GM10847 (cell line): ENCODE data around the gene LRRC4C.

Experiments used
- POLR2A ChIP-seq: IDR thresholded peaks from 2 replicates; pipeline ENCODE4 v1.6.1; 2011; ENCODE audit not compliant: insufficient read length; ENCODE audit errors: extremely low read depth

Gene LRRC4C

DNA sequence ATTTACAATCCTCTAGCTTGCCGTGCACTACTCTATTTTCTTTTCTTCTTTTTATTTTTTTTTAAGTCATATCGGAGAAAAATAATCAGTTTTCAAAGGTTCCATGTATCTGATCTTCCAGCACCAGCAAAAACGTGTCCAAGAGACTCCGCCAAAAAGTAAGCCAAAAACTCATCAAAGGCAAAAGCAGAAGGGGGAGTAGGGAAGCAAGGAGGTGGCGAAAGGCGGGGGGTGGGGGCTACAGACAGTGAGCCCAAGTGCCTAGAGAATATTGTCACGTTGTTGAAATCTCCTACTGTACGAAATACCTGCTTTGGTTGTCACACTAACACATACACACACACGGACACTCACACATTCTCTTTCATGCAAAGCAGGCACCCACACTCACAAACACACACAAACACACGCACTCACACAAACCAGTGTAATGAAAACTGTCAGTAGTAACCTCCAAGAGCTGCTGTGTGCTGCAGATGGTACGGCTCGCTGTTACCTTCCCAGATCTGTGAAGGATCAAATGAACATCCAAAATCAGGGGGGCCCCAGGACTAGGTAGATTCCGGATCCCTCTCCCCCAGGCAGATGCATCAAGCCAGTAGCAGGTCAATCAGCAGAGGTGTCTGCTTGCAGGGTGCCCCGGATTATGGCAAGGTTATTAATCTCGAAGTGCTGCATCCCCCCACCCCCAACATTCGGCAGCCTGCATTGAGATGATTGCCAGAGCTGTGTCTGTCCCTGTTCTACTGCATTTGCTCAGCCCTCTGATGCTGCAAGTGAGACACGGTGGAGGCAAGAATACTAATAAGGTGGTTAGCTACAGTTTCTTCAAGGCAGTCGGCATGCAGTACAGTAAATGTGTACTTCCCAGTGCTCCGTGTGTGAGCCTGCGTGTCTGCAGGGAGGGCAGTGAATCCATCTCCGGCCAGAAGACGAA, at the start of gene LRRC4C:
LRRC4C (minus strand) TSS at position 188 of the 937 bp plus-strand sequence.
- no peak for TF ChIP-seq POLR2A

DNA sequence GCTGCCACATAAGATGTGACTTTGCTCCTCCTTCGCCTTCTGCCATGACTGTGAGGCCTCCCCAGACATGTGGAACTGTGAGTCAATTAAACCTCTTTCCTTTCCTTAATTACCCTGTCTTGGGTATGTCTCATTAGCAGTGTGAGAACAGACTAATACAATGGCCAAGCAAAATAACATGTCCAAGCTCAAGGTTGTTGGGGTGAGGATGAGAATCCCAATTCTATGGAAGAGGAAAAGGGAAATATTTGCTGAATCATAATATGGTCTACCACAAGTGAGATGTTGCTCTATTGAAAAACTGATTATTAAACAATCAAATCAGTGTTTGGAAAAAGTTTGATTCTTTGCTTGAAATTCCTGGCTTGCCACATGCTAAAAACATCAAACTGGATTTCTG, 48.7 kb upstream of the LRRC4C start:
- no peak for TF ChIP-seq POLR2A

DNA sequence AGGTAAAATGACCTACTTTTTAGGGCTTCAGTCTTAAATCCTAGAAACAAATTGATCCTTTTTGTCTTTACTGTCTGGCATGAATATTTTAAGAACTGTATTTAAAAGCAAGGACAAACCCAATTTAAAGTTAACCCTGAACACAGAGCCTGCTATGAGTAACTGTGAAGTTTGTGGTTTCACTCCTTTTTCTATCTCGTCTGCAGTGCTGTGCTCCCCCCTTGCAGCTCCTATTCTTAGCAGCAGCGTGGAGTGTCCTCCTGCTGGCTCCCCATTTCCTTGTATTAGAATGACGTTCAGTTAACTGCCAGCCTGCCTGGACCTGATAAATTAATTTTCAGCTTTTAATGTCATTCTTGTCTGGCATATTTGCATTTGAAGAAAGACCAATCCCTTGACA, 40.0 kb upstream of the LRRC4C start:
- TF ChIP-seq POLR2A, result no peak

DNA sequence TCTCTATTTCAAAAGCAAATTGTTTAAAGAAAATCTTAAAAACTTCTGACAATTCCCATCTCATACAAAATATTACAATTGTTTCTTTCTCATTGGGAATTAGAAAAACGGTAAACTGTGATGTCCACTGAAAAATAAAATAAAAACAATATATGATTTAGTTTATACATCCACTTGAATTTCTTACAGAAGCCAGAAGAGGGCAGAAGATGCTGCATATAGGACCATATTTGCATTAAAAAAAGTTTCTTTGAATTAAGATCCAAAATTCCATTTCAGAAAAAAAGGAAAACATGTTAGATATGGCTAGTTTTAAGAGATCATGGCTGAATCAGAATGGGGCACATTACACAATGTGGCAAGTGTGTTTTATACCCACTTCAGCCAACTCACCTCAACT, 39.3 kb upstream of the LRRC4C start:
- TF ChIP-seq POLR2A, result no peak

DNA sequence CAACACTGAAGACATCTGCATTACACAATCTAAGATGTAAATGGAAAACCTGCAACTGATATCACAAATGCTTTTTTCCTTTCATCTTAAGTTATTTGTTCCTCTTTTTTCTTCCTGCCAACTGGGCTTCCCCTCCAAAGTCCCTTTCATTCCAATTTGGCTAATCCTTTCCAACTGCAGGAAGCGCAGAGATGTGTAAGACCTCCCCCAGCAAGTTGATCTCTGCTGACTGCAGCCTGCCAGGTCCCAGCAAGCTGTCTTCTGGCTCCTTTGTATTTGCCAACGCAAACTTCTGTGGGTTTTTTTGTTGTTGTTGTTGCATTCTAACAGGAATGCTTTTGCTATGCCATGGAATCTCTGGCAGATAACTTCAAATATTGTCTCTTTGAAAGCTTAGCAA, 38.5 kb upstream of the LRRC4C start:
- no peak for TF ChIP-seq POLR2A

DNA sequence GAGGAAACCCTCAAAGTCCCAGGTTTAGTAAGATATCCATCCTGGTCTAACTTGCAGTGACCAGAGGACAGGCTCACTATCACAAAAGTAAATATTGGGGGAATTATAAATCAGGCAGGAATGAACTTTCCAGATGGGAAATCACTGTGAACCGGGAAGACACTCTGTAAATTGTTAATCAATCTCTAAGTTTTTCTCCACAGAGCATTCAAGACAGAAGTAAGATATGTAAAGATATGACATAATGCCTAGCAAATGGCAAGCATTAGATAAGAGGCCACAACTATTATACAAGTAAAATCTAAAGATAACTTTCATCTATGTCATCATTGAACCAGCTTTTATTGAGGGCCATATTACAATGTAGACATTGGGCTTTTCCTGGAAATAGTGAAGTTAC, 35.3 kb upstream of the LRRC4C start:
- TF ChIP-seq POLR2A, result no peak

DNA sequence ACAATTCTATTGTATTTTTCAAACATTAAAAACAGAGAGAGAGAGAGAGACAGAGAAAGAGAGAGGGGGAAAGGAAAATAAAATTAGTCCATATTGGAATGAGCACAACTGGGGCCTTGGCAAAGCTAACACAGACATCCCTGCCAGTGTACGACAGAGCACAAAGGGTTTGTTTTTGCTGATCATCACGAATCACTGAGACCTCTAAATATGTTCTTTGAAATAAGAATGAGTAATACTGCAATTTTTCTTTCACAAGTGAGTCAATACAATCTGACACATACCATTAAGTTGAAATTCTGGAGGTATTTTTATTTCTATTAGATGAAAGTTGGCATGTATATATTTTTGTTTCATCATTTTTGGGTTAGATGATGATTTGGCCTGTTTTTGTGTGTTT, 27.0 kb upstream of the LRRC4C start:
- no peak for TF ChIP-seq POLR2A

DNA sequence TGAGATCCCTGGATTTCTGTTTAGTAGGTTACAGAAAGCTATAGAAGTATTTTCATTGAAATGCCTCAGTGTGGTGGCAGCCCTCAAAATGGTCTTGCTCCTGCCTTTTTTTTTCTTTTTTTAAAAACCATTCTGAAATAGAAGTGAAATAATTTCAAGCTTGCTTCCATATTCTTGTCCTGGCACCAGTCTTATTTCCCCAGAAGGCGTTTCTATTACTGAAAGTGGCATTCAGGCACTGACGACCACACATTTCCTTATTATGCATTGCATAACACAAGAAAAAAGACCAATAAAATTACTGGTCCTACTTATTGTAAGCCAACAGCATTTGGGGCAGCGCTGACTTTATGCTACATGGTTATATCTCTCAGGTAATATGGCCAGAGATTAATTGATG, 24.5 kb upstream of the LRRC4C start:
- TF ChIP-seq POLR2A, result no peak

DNA sequence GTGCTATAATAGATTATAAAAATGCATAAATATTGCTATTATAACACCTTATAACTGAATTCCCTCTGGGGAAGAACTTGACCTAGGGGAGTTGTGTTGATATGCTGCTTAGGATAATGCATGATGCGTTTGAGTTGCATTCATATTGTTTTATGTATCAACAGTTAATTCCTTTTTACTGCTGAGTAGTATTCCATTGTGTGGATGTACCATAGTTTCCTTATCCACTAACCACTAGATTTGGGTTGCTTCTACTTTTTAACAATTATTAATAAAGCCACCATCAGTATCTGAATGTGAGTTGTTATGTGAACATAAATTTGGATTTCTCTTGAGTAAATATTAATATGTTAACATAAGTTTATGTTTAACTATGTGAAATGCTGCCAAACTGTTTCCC, 19.7 kb upstream of the LRRC4C start:
- TF ChIP-seq POLR2A, result no peak

DNA sequence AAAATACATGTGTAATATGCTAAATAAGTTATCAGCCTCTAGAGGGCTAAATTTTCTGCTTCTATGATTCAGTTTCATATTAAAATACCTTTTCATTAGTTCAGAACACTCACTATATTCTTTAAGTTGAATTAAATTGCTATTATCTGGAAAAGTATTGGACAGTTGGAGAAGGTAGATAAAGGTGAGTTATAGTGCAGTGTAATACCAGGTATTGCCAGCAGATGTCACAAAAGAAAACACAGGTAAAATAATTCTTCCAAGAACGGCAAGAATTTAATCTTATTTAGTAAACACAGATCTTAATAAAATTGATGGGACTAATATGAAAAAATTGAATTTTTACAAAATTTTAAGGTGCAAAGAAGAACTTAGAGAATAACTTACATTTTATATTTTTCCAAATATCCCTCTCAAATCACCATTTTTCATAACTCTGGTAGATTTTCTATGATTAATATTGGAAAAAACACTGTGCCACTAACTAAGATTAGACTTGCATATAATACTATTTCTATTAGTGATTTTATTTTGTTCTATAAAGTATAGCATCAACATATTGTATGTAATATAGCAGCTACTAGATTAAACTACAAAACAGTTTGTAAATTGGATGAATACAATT, 1.7 kb upstream of the LRRC4C start:
- TF ChIP-seq POLR2A, result no peak

DNA sequence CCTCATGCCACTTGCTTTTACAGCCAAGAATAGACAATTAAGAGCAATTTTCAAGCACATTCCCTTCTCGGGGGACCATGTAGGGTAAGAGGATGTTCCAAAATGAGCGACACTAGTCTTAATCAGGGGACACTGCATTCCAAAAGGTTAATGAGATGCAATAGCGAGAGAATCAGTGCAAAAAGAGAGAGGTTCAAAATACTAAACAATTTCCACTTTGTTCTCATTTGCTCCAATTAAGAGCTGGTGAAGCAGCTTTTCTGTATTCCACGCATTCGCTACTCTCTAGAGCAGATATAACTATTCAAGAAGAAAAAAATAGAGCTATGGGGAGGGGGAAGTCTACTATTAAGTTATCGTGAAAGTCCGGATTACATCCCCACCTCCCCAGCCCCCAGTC, 811 bp downstream of the LRRC4C start:
- TF ChIP-seq POLR2A, result no peak

DNA sequence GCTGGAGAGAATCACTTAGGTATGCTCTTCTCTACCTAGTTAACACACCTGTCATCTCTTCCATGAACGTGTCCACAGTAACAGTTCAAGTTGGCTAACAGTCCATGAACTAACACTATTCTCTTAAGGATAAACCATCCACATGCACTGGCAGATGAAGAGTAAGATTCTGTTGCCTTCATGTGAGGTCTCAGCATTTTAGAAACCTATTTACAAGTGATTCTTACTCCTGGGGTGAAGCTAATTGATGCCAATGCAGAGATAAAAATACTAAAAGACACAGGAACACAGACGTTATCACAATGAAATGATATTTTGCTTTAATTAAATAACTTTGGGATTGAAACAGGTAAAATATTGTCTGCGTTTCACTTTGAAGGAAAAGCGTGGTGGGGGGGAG, 1.3 kb downstream of the LRRC4C start:
- TF ChIP-seq POLR2A, result no peak

DNA sequence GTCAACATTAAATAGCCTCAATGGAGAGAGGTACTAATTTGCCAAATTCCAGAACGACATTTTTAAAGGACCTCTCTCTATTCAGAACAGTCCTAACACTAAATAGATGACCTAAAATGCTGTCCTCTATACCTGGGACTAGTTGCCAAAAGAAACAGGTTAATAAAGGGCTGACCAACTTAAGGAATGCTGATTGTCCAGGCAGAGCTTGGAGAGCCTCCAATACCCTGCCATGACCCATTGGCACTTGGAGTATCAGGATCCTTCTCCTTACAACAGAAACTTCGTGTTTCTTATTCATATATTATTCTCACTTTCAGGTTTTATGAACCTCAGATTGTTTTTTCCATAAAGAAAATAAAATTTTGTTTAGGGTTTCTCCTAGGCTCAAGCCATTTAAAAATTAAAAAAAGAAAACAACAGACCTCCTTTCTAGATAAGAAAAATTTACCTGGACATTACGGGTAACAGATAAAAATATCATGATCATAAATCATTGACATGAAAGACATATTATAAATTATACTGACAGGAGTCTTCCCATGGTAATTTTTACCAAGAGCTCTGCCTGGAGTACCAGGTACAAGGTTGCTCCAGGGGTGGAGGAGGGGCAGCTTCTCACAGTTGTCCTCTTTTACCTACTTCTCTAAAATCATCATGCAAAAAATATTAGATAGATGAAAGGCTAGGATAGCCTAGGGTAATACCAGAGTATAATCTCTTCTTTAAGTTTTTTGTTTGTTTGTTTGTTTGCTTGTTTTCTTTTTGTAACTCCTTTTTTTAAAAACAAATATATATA, 2.0 kb downstream of the LRRC4C start:
- TF ChIP-seq POLR2A, result no peak

DNA sequence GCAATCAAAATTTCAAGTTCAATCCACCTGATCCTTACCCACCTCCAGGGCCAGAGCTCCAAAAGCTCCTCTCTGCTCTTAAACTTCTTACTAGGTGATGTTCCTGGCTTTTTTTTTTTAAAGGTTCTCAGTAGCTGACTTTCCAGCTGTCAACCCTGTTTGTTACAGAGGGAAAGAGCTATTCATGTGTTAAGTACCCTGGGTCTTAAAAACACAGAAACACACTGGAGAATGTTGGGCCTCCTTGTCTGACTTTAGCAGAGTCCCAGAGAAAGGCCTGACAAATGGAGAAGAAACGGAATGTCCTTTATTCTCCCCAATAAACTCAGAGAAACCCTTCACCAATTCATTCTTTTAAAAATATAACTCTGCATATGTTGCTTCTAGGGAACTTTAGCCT, 3.2 kb downstream of the LRRC4C start:
- no peak for TF ChIP-seq POLR2A

DNA sequence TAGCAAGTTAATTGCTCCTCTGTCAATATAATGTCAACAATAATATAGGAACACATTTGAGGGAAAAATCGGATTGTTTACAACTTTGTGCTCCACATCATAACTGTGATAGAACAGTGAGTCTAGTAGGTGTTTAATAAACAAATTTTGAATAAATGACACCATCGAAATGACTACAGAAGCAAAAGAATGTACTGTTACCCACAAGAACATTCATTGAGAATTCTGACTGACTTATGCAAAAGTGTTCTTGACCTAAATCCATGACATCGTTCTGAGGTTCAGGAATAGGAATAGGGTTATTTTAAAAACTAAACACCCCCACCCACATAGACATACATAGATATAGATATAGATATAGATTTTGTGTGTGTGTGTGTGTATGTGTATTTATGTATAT, 8.4 kb downstream of the LRRC4C start:
- no peak for TF ChIP-seq POLR2A
